Uterus (tissue), 2 donors: ENCODE results near the gene TSPAN5.

Experiments used
- CTCF ChIP-seq, 4 experiments: fragments of 200-600 bp in 2 of 4; fragments of 450-650 bp in 2 of 4; sonication (generic) in 2 of 4; IDR thresholded peaks; one replicate each; pipeline ENCODE4 v1.5.1; 2016 to 2019; ENCODE audit warnings: antibody characterized with exemption in 4 of 4, mild to moderate bottlenecking in 2 of 4, moderate library complexity in 1 of 4
- POLR2A ChIP-seq, 2 donors: fragments of 450-650 bp; IDR thresholded peaks; one replicate each; pipeline ENCODE4 v1.6.1; 2016; ENCODE audit warnings: antibody characterized with exemption in 2 of 2, mild to moderate bottlenecking in 1 of 2, moderate library complexity in 1 of 2

- TF ChIP-seq POLR2A (IDR thresholded peaks at IDR 0.05) (no peak), CTCF (IDR thresholded peaks at IDR 0.05) (no peak)
These were observed 227.6 kb downstream of the TSPAN5 start for GRCh38 chr4:98430708-98431403.
